ENCODE data around the gene NPAS2.

Gene NPAS2

GRCh38 chr2:100902817-100903405, 83.0 kb downstream of the NPAS2 start:
- peak; percentile 74 for DNase-seq (ENCODE audit: low read depth)
- no peak overlapping the region for H3K4me3 ChIP-seq (ENCODE audit: low read depth, low read length)
- no peak for TF ChIP-seq CTCF (IDR thresholded peaks at IDR 0.05; ENCODE audit: control insufficient read depth, extremely low read depth, insufficient read depth)

GRCh38 chr2:100903534-100904258, 83.8 kb downstream of the NPAS2 start:
- no peak overlapping the region for H3K4me3 ChIP-seq (ENCODE audit: low read depth, low read length)
- peak; percentile 52 for DNase-seq (ENCODE audit: low read depth)
- TF ChIP-seq CTCF (IDR thresholded peaks at IDR 0.05; ENCODE audit: control insufficient read depth, extremely low read depth, insufficient read depth) = no peak

- no peak for TF ChIP-seq CTCF (IDR thresholded peaks at IDR 0.05; ENCODE audit: control insufficient read depth, extremely low read depth, insufficient read depth)
- DNase-seq (ENCODE audit: low read depth) = no peak
- H3K4me3 ChIP-seq (ENCODE audit: low read depth, low read length) = no peak overlapping the region
Observed at GRCh38 chr2:100905132-100905805, 85.3 kb downstream of the NPAS2 start.

- no peak overlapping the region for H3K4me3 ChIP-seq (ENCODE audit: low read depth, low read length)
- no peak for TF ChIP-seq CTCF (IDR thresholded peaks at IDR 0.05; ENCODE audit: control insufficient read depth, extremely low read depth, insufficient read depth)
- DNase-seq (ENCODE audit: low read depth) = no peak
Observed at GRCh38 chr2:100906131-100906530, 86.2 kb downstream of the NPAS2 start.

GRCh38 chr2:100906679-100907078, 86.7 kb downstream of the NPAS2 start:
- DNase-seq (ENCODE audit: low read depth) = no peak
- no peak overlapping the region for H3K4me3 ChIP-seq (ENCODE audit: low read depth, low read length)
- no peak for TF ChIP-seq CTCF (IDR thresholded peaks at IDR 0.05; ENCODE audit: control insufficient read depth, extremely low read depth, insufficient read depth)

- DNase-seq (ENCODE audit: low read depth) = no peak
- H3K4me3 ChIP-seq (ENCODE audit: low read depth, low read length) = no peak overlapping the region
- no peak for TF ChIP-seq CTCF (IDR thresholded peaks at IDR 0.05; ENCODE audit: control insufficient read depth, extremely low read depth, insufficient read depth)
Observed at GRCh38 chr2:100907832-100908231, 87.9 kb downstream of the NPAS2 start.

All from LNCaP clone FGC (cell line).